ENCODE results near the gene TFF1.
"Not testable (repeated sequence)": the region's sequence is repeated elsewhere in the genome, so short reads cannot be mapped to it uniquely, and the experiment has no call there.

TFF1 gene

DNA sequence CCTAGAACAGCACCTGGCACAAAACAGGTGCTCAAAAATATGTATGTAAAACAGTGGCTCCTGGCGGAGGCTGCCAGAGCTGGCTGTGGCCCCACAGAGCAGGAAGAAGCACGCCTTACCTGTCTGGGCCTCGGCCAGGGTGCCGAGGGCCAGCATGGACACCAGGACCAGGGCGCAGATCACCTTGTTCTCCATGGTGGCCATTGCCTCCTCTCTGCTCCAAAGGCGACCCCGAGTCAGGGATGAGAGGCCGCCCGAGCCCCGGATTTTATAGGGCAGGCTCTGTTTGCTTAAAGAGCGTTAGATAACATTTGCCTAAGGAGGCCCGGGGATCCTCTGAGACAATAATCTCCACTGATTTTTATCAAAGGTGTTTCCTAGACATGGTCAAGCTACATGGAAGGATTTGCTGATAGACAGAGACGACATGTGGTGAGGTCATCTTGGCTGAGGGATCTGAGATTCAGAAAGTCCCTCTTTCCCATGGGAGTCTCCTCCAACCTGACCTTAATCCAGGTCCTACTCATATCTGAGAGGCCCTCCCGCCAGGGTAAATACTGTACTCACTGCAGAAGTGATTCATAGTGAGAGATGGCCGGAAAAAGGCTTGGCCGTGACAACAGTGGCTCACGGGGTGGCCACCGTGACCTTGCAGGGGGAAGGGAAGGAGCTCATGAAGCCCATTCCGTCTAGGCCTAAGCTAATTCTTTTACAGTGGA lies at the start of gene TFF1:
Gene TFF1 (minus strand): TSS at position 244 of the 719 bp plus-strand sequence. CDS start 40 bp downstream, at position 204.
- DNase-seq, result no peak

- peak in 7 of 56 donors; percentile 6 to 63 (median 41) for DNase-seq
Measured at GRCh38 chr21:42414928-42415769, 48.8 kb upstream of the TFF1 start.

- no peak for DNase-seq
Measured at GRCh38 chr21:42414553-42414927, 48.2 kb upstream of the TFF1 start.

- DNase-seq, result no peak
Measured at GRCh38 chr21:42414066-42414465, 47.7 kb upstream of the TFF1 start.

GRCh38 chr21:42413500-42413899 lies 47.2 kb upstream of the TFF1 start:
- peak in 11 of 56 donors; percentile 3 to 50 (median 20) for DNase-seq

GRCh38 chr21:42413093-42413492 lies 46.8 kb upstream of the TFF1 start:
- DNase-seq, result no peak

GRCh38 chr21:42412636-42412933 lies 46.2 kb upstream of the TFF1 start:
- no peak for DNase-seq

GRCh38 chr21:42411891-42412635 lies 45.7 kb upstream of the TFF1 start:
- DNase-seq, result no peak

- no peak for DNase-seq
Measured at GRCh38 chr21:42411197-42411869, 45.0 kb upstream of the TFF1 start.

DNA sequence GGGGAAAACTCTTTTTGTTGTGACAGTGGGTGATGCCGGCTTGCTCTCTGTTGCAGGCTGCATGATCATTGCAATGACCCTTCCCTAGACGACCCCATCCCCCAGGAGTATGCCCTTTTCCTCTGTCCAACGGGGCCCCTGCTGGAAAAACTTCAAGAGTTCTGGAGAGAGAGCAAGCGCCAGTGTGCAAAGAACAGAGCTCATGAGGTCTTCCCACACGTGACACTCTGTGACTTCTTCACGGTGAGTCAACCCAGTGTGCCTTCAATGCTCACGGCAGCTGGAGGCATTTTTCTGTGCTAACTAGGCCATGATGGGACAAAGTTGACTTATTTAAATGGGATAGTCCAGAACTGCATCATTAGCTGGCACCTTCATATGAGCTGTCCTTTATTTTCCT lies 43.0 kb upstream of the TFF1 start:
- no peak for DNase-seq

GRCh38 chr21:42408718-42409117 lies 42.4 kb upstream of the TFF1 start:
- DNase-seq, result not testable (repeated sequence)

DNA sequence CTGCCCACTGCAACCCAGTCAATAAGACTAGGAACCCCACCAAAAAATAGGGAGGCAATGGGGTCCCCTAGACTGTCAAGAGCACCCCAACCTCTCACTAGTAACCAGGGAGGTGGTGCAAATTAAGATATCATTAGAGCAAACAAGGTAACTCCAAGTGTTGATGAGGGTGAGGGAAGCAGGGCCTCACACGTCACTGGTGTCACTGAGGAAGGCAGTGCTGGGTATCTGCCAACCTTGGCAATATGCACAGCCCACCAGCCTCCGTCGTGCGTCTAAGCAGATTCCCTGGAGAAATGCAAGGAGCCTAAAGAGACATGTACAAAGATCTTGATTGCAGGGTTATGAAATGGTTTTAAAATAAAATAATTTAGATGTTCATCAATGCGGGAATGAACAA lies 41.1 kb upstream of the TFF1 start:
- no peak for DNase-seq

DNA sequence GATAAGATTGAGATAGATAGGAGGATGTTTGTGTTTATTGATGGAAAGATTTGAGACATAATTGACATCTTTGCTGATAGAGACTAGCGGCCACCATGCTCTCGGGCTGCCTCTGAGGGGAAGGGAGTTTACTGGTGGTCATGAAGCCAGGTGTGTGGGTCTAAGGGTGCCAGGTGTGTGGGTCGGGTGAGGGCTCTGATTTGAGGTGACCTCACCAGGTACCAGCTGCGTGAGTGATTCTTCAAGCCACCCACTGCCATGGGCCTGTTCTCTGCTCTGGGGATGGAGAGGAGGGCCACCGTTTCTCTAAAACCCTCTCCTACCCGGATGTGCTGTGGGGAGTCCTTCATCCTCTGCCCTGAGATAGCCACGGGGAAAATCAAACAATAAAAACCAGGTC lies 40.5 kb upstream of the TFF1 start:
- DNase-seq, result no peak

- DNase-seq, result no peak
Measured at GRCh38 chr21:42406201-42406621, 39.9 kb upstream of the TFF1 start.

- DNase-seq, result no peak
Measured at GRCh38 chr21:42405064-42406013, 39.0 kb upstream of the TFF1 start.

GRCh38 chr21:42404539-42404938 lies 38.2 kb upstream of the TFF1 start:
- no peak for DNase-seq

GRCh38 chr21:42403611-42404231 lies 37.4 kb upstream of the TFF1 start, which contains the start of gene UBASH3A:
UBASH3A (plus strand) TSS chr21:42403902; CDS start chr21:42403946, 44 bp downstream.
- DNase-seq, result no peak

- no peak for DNase-seq
Measured at GRCh38 chr21:42401820-42402251, 35.5 kb upstream of the TFF1 start.

DNA sequence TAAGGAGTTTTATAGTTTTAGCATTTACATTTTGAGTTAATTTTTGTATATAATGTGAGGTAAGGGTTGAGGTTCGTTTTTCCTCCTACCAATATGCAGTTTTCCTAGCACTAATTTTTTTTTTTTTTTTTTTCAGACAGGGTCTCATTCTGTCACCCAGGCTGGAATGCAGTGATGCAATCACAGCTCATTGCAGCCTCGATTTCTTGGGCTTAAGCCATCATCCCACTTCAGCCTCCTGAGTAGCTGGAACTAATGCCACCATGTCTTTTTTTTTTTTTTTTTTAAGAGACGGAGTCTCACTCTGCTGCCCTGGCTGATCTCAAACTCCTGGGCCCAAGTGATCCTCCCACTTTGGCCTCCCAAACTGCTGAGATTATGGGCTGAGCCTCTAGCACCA lies 34.8 kb upstream of the TFF1 start:
- DNase-seq, result no peak

DNA sequence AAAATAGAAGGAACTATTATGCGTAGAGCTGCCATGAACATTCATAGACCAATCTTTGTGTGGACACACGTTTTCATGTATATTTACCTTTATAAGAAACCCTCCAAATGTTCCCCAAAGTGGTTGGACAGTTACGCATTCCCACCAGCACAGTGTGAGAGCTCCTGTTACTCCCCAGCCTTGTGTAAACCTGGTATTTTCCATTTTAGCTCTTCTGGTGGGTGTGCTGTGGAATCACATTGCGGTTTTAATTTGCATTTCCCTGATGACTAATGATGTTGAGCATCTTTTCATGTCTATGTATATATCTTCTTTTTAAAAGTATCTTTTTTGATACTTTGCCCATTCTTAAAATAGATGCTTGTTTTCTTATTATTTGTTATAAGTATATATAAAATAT lies 34.2 kb upstream of the TFF1 start:
- no peak for DNase-seq

Data from nucleus accumbens (tissue), 56 donors.